ENCODE results near the gene F10. TPM values are rescaled to one million over a fixed set of nuclear protein-coding genes. Genes with fewer than 3 reads are reported as not detected.

F10 gene
- total and polyA plus RNA-seq, 2 of the 13 experiments (the other 11 are each of a cell fraction or from before 2014, with no cell fraction given), result 58.4 to 237 TPM

GRCh38 chr13:113151745-113152690, 29.4 kb downstream of the F10 start:
- Histone ChIP-seq H3K4me2 (ENCODE audit: low read depth, low read length) (peak overlapping the region; percentile 88), H3K4me1 (ENCODE audit: insufficient read depth, low read length) (peaks cover 75% of the 10 kb centered on the region), H3K9me3 (ENCODE audit: low read length) (0 out of 2 replicates have a peak, but pooled peaks cover 5% of the 10 kb centered on the region), H4K20me1 (ENCODE audit: insufficient read depth, low read length) (no peaks in the 10 kb centered on the region), H3K9ac (ENCODE audit: insufficient read depth, low read depth, low read length) (peak overlapping the region; percentile 93), H3K79me2 (ENCODE audit: insufficient read depth, low read length) (peaks cover 32% of the 10 kb centered on the region), H3K27me3 (ENCODE audit: control insufficient read depth in 1 of 2, insufficient read depth in 2 of 2, low read length in 2 of 2) (no peaks in the 10 kb centered on the region), H2AFZ (ENCODE audit: low read length) (no peak overlapping the region), H3K36me3 (replicated peaks in 1 of 2; ENCODE audit: control insufficient read depth in 1 of 2, insufficient read depth in 2 of 2, low read length in 2 of 2) (peaks cover 2 to 4% of the 10 kb centered on the region in 2 experiments; a peak in 3 of 5 replicates), H3K4me3 (replicated peaks in 1 of 3; ENCODE audit: insufficient read depth in 1 of 3, low read depth in 2 of 3, low read length in 3 of 3) (peak overlapping the region; percentile 49 to 81 (median 76)), H3K27ac (ENCODE audit: extremely low read length, insufficient read depth, low read length) (peak overlapping the region; percentile 92)
- in situ Hi-C loops (cut with HindIII; ENCODE audit: extremely low pct_ligation_motif_present, low pct_unique_long_range_greater_than_20kb) (no loop called here), intact Hi-C loops (cut with micrococcal nuclease; ENCODE audit: unreplicated experiment) (no loop called here)
- ATAC-seq (peak; percentile 22), FAIRE-seq (no peak), DNase-seq (ENCODE audit: low spot score) (no peak)
- ChIA-PET CTCF (ENCODE audit: low intra/inter-chr PET ratio, low total read pairs) (no interaction called here), POLR2A (interaction anchor here (1.2 to 3.7 kb wide), 3 partner anchors 29 to 57 kb away, joined by 5 to 33 read pairs (median 21); partner anchors contain the start of genes CUL4A, F10 and PCID2)
- no TSS peak for BruUV-seq (replicated peaks)
- WGBS (ENCODE audit: low lambda C conversion rate), result 51% methylated on average over 21 of the region's 28 CpGs
- TF ChIP-seq YEATS4 (CRISPR knock-in tag; IDR thresholded peaks at IDR 0.05; ENCODE audit: borderline replicate concordance) (0 out of 2 replicates have a peak, but pooled peaks have one; percentile 55), ZNF607 (CRISPR knock-in tag; IDR thresholded peaks at IDR 0.05; ENCODE audit: borderline replicate concordance) (0 out of 2 replicates have a peak, but pooled peaks have one; percentile 67), ZFP91 (CRISPR knock-in tag; IDR thresholded peaks at IDR 0.05; ENCODE audit: borderline replicate concordance) (peak; percentile 27; the same call in 1 of the 2 replicates), ZNF333 (CRISPR knock-in tag; IDR thresholded peaks at IDR 0.05; ENCODE audit: borderline replicate concordance) (peak; percentile 31; the same call in 1 of the 2 replicates), ZNF564 (CRISPR knock-in tag; IDR thresholded peaks at IDR 0.05) (no peak), ZBTB40 (IDR thresholded peaks at IDR 0.05) (no peak), ZBTB40 (CRISPR knock-in tag; IDR thresholded peaks at IDR 0.05) (0 out of 2 replicates have a peak, but pooled peaks have one; percentile 31), IRF9 (CRISPR knock-in tag; IDR thresholded peaks at IDR 0.05; ENCODE audit: borderline replicate concordance) (0 out of 2 replicates have a peak, but pooled peaks have one; percentile 54), CHCHD3 (CRISPR knock-in tag; IDR thresholded peaks at IDR 0.05) (no peak), ZBTB38 (CRISPR knock-in tag; IDR thresholded peaks at IDR 0.05) (peak; percentile 83)
